Measurements from ENCODE around the gene PFKFB3.

GRCh38 chr10:6276356-6276755 lies 73.6 kb downstream of the PFKFB3 start:
- TF ChIP-seq ZNF384 (IDR thresholded peaks at IDR 0.05), result no peak
- no peak for TF ChIP-seq SUZ12 (IDR thresholded peaks at IDR 0.05)
- no peak for TF ChIP-seq FOXM1 (IDR thresholded peaks at IDR 0.05; ENCODE audit: borderline replicate concordance)
- no peak for TF ChIP-seq SP1 (IDR thresholded peaks at IDR 0.05)
- no peak for TF ChIP-seq FOXK2 (IDR thresholded peaks at IDR 0.05)
- TF ChIP-seq ARNT (IDR thresholded peaks at IDR 0.05), result no peak
- no peak for TF ChIP-seq NFRKB (IDR thresholded peaks at IDR 0.05)
- no peak for TF ChIP-seq BHLHE40 (IDR thresholded peaks at IDR 0.05; ENCODE audit: borderline replicate concordance)
- TF ChIP-seq ELF4 (IDR thresholded peaks at IDR 0.05), result no peak
- TF ChIP-seq CTBP1 (IDR thresholded peaks at IDR 0.05; ENCODE audit: borderline replicate concordance), result no peak
- TF ChIP-seq TARDBP (IDR thresholded peaks at IDR 0.05), result no peak
- TF ChIP-seq HDGF (IDR thresholded peaks at IDR 0.05; ENCODE audit: borderline replicate concordance), result no peak
- no peak for TF ChIP-seq LEF1 (IDR thresholded peaks at IDR 0.05; ENCODE audit: borderline replicate concordance)
- TF ChIP-seq FOXA1 (IDR thresholded peaks at IDR 0.05), result no peak
